NCI-H748 (cell line): ENCODE data around the gene OR8G1.
"Not testable (repeated sequence)": the region's sequence is repeated elsewhere in the genome, so short reads cannot be mapped to it uniquely, and the experiment has no call there.

ENCODE experiments used
- DNase-seq: peaks from one replicate; lab custom pipeline; 2025; ENCODE audit not compliant: unreplicated experiment; lab: John Stamatoyannopoulos, UW

The OR8G1 gene

DNA sequence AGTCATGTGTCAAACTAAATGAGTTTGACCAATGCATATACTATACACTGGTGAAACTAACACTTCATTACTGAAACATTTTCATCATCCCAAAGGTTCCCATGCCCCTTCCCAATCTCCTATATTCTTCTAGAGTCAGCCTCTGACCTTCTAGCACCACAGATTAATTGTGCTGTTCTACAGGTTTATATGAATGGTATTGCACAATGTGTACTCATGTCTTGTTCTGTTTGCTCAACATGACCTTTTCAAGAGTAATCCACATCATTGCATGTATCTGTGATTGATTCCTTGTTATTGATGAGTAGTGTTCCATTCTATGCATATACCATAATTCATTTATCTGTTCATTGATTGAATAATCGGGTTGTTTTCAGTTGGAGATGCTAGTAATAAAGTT, 7.5 kb upstream of the OR8G1 start:
- peak; percentile 7 for DNase-seq

DNA sequence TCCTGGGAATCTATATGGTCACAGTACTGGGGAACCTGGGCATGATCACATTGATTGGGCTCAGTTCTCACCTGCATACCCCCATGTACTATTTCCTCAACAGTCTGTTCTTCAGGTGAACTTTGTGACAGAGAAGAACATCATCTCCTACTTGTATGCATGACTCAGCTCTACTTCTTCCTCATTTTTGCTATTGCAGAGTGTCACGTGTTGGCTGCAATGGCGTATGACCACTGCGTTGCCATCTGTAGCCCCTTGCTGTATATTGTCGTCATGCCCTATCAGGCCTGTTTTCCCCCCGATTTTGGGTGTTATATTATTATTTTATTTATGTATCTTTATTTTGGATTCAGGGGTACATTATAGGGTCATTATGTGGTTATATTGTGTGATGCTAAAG, 2.4 kb upstream of the OR8G1 start:
- no peak for DNase-seq

DNA sequence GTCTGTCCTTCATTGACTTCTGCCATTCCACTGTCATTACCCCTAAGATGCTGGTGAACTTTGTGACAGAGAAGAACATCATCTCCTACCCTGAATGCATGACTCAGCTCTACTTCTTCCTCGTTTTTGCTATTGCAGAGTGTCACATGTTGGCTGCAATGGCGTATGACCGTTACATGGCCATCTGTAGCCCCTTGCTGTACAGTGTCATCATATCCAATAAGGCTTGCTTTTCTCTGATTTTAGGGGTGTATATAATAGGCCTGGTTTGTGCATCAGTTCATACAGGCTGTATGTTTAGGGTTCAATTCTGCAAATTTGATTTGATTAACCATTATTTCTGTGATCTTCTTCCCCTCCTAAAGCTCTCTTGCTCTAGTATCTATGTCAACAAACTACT, 9.0 kb downstream of the OR8G1 start:
- not testable (repeated sequence) for DNase-seq

DNA sequence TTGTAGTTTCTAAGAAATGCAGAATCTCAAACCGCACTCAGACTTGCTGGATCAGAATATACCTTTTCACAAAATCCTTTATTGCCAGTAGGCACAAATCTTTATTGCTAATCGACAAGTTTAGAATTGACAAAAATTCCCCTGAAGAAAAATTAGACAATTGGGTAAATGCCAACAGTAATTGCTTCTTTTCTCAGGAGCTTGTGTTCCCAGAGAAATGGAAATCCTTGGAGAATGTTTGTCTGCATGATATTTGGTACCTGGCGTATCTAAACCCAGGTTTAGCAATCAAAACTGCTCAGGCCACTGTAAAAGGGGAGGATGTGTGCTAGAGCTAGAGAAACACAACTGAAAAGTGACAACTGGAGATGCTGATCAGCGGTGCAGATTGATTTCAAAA, 15.2 kb downstream of the OR8G1 start, which contains the start of gene OR8G5:
Gene OR8G5, plus strand, starts transcription at position 301 of the 400 bp plus-strand sequence. CDS start 8,556 bp downstream, outside the sequence.
- DNase-seq = no peak

GRCh38 chr11:124265041-124265440, 24.1 kb downstream of the OR8G1 start:
- DNase-seq = not testable (repeated sequence)

DNA sequence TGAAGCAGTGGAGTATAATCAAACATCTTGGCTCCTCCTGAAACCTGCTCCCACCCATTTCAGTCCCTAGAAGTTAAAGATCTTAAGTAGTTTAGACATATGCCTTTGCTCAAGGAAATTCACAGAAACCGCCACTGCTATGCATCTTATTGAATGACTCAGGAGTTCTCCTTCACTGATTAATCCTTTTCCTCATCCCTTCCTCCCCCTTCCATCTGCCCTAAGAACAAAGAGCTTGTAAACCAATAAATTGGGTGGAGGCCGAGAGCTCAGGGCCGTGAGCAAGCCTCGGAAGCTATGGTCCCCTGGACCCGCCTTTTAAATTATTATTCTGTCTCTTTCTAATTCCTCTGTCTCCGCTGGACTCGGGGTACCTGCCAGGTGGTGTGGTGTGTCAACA, 30.0 kb downstream of the OR8G1 start:
- DNase-seq = not testable (repeated sequence)

DNA sequence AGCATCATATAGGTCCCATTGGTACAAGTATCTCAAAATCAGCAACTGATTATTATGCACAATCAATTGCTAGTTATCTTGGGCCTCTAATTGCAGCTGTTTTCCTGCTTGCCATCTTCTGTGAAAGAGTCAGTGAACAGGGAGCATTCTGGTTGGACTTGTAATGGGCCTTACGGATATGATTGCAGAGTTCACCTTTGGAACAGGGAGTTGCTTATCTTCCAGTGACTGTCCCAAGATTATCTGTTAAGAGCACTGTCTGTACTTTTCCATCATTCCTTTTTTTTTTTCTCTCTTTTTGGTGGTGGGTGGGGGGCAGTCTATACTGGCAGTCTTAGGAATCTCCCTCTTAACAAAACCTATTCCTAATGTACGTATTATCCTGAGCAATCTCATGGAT, 33.1 kb downstream of the OR8G1 start:
- no peak for DNase-seq

DNA sequence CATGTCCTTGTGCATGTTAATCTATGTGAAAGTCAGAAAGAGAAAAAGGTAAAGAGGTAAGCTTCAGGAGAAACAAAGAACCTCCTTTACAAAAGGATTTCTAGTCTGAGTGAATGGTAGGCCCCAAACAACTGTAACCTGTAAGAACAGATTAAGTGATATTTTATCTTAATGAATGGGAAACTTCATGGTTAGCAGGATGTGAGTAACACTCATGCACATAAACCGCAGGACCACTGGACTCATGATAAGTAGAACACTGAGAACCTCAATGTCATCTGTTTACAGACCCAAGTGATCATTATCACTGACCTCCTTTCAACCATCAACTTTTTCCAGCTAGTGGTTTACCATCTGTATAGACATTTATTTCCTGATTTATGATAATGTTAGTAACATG, 35.2 kb downstream of the OR8G1 start:
- no peak for DNase-seq

- no peak for DNase-seq
These were observed 36.3 kb downstream of the OR8G1 start for GRCh38 chr11:124277207-124277606.

- DNase-seq = peak; percentile 6
These were observed 36.9 kb downstream of the OR8G1 start for GRCh38 chr11:124277804-124278203.

DNA sequence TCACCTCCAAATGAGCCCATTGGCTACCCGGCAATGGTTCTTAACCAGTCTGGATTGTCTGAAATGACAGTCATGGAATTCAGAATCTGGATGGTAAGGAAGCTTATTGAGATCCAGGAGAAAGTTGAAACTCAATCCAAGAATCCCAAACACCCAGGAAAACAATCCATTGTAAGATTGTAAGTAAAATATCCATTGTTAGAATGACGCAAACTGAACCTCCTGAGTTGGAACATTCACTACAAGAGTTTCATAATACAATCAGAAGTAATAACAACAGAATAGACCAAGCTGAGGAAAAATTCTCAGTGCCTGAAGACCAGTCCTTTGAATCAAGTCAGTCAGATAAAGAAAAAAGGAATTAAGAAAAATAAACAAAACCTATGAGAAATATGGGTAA, 37.4 kb downstream of the OR8G1 start:
- no peak for DNase-seq

DNA sequence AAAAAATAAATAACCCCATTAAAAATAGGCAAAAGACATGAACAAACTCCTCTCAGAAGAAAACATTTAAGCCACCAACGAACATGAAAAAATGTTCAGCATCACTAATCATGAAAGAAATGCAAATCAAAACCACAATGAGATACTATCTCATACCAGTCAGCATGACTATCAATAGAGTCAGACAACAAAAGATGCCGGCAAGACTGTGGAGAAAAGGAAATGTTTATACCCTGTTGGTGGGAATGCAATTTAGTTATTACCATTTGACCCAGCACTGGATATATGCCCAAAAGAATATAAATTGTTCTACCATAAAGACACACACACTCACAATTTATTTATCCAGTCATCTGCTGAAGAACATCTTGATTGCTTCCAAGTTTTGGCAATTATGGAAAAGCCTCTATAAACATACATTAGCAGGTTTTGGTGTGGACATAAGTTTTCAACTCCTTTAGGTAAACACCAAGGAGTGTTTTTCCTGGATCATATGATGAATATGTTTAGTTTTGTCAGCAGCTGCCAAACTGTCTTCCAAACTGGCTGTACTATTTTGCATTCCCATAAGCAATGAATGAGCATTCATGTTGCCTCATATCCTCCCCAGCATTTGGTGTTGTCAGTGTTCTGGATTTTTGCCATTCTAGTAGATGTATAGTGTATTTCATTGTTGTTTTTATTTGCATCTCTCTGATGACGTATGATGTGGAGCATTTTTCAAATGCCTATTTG, 44.9 kb downstream of the OR8G1 start:
- peak; percentile 17 for DNase-seq

- DNase-seq = no peak
These were observed 53.8 kb downstream of the OR8G1 start for GRCh38 chr11:124294687-124295086.

DNA sequence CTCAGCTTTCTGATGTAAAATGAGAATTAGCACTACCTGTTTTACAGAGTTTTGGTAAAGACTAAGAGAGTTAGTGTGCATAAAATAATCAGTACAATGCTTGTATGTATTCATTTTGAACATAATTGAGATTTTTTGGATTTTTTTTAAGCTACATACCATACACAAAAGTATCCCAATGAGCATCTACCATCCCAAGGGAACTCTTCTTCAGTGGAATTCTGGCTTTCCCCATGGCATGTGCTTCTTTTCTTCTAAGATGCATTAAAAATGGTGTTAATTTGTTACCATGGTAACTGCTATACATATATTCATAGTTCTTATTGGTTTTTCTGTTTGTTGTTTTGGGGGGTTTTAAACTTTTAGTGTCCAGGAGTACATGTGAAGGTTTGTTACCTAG, 55.1 kb downstream of the OR8G1 start:
- DNase-seq = no peak

GRCh38 chr11:124297921-124298320, 57.0 kb downstream of the OR8G1 start:
- DNase-seq = no peak

DNA sequence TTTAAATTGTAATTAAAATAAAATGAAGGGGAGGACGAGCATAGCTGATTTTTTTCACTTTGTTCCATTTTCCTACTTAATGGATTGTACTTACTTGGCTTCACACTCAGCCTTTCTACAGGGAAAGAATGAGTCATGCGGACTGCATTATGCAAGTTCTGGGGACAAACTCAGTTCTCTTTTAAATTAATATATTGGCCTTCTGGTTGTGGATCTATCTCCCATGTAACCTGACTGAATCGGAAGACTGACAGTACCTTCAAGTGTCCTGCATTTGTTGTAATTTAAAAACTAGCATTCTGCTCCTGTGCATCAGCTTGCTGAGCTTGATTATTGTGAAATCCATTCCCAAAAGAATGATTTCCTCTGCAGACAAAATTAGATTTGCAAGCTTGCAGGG, 60.7 kb downstream of the OR8G1 start:
- DNase-seq = no peak

- no peak for DNase-seq
These were observed 61.6 kb downstream of the OR8G1 start for GRCh38 chr11:124302347-124303125.
